Stimulated activated CD4-positive, alpha-beta T cell treated with anti-CD3 and anti-CD28 coated beads, Interleukin-2, amount 100 ng/mL, for 4 hours (primary cell): ENCODE results near the gene FAM237B.

ENCODE experiments used
- DNase-seq: peaks from one replicate; pipeline ENCODE4 v3.0.0-alpha.2; 2020; ENCODE audit warnings: low read depth

The FAM237B gene

GRCh38 chr7:90290244-90291113, 30.6 kb downstream of the FAM237B start:
- DNase-seq: no peak

GRCh38 chr7:90288154-90288553, 33.0 kb downstream of the FAM237B start:
- DNase-seq: no peak

DNA sequence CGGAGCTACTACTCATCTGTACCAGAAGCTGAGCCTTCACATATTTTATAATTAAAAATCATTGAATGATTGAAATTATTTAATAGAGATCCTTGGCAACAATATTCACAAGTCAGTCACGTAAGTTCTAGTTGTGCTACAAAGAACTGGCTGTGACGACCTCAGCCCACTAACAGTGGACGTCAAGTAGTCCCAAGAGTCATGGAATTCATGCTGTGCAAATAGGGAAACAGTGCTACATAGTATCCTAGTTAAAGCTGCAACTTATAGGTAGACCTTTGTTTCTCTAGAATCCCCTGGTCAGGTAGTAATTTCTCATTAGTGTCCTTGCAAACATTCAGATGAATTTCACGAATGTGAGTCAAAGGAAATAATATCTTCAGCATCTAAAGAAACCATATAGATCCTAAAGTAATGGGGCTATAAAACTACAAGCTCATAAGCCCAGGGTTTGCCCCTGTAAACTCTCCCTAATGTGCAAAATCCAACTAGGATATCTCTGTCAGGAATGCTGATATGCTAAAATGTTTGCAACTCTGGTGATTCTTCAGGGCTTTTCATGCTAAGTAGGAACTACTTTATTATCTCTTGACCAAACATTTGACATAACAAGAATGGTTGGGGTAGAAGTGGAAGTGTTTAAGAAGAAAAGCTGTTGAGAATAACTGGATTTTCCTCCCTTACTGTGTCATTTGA, 44.9 kb downstream of the FAM237B start:
- DNase-seq: no peak

DNA sequence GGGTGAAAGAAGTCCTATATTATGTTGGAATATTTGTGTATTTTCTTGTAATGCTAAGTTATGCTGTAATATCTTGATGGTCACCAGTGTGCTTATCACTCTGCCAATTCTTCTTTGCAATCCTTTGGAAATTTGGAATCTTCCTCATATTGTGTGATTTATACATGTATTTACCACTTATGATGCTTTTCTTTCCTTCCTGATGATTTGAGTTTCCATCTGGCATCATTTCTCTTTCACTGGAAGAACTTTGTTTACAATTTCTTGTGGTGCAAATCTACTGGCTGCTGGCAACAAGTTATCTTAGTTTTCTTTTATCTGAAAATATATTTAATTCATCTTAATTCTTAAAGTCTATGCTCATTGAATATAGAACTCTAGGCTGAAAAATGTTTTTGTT, 46.9 kb downstream of the FAM237B start:
- no peak for DNase-seq

GRCh38 chr7:90272242-90272641, 48.9 kb downstream of the FAM237B start:
- no peak for DNase-seq

- DNase-seq: no peak
Measured at GRCh38 chr7:90271753-90272152, 49.4 kb downstream of the FAM237B start.

- DNase-seq: no peak
Measured at GRCh38 chr7:90270431-90271178, 50.5 kb downstream of the FAM237B start.

DNA sequence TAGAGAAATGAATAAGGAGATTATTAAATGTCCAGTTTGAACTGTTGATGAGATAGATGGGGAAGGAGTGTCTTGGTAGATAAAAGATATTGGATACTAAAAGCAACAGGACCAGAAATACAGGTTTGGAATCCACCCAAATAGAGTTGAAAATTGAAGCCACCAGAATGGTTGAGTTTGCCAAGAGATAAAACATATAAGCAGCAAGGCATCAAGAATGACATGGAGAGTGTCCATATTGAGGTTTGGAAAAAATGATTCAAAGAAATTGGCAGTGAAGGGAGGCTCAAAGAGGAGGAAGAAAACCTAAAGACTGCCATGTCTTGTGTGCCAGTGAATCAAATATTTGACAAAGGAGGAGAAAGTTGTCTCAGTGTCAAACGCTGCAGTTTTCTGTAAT, 51.9 kb downstream of the FAM237B start:
- DNase-seq: no peak

DNA sequence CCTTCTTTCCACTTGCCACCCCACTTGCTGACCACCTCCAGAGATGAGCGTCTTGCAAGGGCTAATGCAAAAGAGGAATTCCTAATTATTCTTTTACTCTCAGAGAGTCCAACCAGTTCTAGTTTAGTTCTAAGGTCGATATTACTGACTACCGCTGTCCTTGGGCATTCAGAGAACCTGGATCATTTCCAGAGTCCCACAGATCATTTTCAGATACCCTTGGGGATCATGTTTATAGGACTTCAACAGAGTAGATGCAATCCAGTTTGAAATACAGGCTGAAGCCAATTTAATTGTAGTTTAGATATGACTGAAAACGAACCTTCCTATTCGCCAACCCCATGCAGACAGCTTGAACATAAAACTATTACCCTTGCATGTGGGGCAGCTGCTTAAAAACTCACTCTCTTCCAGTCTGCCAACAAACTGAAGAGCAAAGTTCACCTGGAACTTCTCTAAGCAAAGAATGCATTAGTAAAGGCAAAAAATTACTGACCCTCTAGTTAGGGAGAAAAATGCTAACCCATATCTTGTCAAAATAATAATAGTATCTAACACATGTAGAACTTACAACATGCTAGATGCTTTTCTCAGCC, 53.7 kb downstream of the FAM237B start:
- DNase-seq: no peak

- DNase-seq: no peak
Measured at GRCh38 chr7:90266808-90267207, 54.3 kb downstream of the FAM237B start.
